Peyer's patch (tissue), 4 donors: ENCODE data around the gene KRT78.

Source experiments
- POLR2A ChIP-seq, 2 donors: fragments of 450-650 bp; IDR thresholded peaks; one replicate each; pipeline ENCODE4 v1.5.1; 2017; ENCODE audit warnings: antibody characterized with exemption in 2 of 2, mild to moderate bottlenecking in 2 of 2, moderate library complexity in 2 of 2
- TF ChIP-seq, protein P1 (sequence below), 6 experiments: fragments of 450-650 bp in 4 of 6; fragments of 200-600 bp in 2 of 6; sonication (generic) in 1 of 6; IDR thresholded peaks; one replicate each; pipeline ENCODE4 v1.5.1; 2017 to 2019; ENCODE audit warnings: antibody characterized with exemption in 6 of 6, mild to moderate bottlenecking in 3 of 6, moderate library complexity in 1 of 6

DNA sequence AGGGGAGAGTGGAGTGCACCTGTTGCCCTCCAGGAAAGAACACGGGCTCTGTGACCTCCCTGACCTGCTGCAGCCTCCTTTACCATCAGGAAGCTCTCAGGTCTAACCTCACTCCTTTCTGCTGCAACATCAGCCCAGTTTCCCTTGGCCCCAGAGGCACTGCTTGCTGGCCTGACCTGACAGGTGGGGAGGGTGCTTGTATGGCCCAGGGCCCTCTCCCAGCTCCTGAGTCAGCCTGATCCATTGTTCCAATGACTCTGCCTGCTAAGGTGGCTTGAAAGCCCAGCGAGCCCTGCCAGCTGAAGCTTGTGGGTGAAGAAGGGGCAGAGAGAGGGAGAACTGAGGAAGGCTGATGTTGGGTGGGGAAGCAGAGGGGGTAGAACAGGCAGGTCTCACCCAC, 13.2 kb upstream of the KRT78 start:
- TF ChIP-seq, protein P1, sequence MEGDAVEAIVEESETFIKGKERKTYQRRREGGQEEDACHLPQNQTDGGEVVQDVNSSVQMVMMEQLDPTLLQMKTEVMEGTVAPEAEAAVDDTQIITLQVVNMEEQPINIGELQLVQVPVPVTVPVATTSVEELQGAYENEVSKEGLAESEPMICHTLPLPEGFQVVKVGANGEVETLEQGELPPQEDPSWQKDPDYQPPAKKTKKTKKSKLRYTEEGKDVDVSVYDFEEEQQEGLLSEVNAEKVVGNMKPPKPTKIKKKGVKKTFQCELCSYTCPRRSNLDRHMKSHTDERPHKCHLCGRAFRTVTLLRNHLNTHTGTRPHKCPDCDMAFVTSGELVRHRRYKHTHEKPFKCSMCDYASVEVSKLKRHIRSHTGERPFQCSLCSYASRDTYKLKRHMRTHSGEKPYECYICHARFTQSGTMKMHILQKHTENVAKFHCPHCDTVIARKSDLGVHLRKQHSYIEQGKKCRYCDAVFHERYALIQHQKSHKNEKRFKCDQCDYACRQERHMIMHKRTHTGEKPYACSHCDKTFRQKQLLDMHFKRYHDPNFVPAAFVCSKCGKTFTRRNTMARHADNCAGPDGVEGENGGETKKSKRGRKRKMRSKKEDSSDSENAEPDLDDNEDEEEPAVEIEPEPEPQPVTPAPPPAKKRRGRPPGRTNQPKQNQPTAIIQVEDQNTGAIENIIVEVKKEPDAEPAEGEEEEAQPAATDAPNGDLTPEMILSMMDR (IDR thresholded peaks at IDR 0.05): no peak
- no peak for TF ChIP-seq POLR2A (IDR thresholded peaks at IDR 0.05)
